GM19372 (cell line): ENCODE data around the gene FOS.
"Not testable (repeated sequence)": the region's sequence is repeated elsewhere in the genome, so short reads cannot be mapped to it uniquely, and the experiment has no call there.

Source experiments
- ATAC-seq: cut with Tn5 transposase; IDR thresholded peaks from one replicate; pipeline ENCODE4 v1.9.1; 2021; ENCODE audit warnings: mild to moderate bottlenecking, low read depth, moderate library complexity; ENCODE audit not compliant: unreplicated experiment

The FOS gene

DNA sequence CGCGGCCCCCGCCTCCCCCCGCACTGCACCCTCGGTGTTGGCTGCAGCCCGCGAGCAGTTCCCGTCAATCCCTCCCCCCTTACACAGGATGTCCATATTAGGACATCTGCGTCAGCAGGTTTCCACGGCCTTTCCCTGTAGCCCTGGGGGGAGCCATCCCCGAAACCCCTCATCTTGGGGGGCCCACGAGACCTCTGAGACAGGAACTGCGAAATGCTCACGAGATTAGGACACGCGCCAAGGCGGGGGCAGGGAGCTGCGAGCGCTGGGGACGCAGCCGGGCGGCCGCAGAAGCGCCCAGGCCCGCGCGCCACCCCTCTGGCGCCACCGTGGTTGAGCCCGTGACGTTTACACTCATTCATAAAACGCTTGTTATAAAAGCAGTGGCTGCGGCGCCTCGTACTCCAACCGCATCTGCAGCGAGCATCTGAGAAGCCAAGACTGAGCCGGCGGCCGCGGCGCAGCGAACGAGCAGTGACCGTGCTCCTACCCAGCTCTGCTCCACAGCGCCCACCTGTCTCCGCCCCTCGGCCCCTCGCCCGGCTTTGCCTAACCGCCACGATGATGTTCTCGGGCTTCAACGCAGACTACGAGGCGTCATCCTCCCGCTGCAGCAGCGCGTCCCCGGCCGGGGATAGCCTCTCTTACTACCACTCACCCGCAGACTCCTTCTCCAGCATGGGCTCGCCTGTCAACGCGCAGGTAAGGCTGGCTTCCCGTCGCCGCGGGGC lies at the start of gene FOS:
FOS (plus strand) TSS at position 407 of the 731 bp plus-strand sequence; CDS start at position 562, 155 bp downstream.
- peak; percentile 73 for ATAC-seq

DNA sequence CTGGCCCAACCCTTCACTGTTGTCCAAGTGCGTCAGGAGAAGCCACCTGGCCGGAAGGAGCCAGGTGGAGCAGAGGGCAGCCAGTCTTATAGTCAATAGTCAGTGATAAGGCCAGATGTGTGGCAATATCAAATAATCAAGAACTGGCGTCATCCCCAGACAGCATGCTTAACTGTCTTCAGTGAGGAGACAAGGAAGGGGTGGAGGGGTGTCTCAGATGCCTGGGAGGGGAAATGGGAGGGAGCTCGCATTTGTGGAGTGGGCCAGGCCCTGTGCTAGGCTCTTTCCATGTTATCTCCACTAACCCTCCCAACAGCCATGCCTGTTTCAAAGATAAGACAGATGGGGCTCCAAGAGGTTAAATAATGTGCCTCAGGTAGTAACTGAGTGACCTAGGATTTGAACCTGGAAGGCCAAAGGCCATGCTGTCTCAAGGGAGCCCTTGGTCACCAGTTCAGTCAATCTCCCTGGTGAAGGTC lies 48.9 kb upstream of the FOS start:
- no peak for ATAC-seq

DNA sequence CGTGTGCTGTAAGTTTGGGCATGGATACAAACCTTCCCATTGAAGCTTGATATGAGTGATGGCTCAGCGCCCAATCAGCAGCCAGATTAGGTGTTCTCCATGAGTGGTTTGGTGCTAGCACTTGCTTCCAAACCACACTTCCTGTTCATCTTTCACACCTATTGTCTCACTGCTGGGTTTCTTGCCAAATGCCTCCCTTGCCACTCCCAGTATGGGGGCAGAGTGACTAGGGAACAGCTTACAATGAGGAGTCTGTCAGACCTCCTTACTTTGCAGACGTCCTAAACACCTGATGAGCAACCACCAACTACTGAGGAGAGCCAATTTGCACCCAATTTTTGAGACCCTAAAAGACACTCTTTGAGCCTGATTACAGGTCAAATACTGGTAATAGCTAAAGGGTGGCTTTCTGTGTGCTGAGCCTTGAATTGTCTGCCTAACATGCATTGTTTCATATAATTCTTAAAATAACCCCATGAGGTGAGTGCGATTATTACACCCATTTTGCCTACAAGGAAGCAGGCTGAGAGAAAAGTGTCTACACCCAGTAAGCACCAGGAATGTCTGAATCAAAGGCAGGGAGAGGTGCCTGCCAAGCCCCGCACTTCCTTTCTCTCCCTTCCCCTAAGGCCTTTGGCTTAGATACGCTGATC lies 48.4 kb upstream of the FOS start:
- no peak for ATAC-seq

DNA sequence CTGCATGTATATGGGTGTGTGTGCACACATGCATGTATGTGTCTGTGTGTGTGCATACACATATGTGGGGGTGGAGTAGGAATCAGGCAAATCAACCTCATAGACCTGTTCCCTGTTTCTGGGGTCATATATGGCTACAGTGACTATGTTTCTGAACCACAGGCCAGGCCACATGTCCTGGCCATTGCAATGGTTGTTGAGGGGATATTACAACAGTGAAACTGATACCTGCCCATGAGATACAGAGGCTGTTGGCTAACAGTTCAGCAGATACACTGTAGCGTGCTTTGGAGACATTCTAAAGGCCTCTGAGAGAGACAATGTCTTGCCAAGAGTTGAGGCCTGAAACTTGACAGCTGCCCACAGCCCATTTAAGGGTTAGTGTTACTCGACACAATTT lies 47.3 kb upstream of the FOS start:
- peak; percentile 72 for ATAC-seq

DNA sequence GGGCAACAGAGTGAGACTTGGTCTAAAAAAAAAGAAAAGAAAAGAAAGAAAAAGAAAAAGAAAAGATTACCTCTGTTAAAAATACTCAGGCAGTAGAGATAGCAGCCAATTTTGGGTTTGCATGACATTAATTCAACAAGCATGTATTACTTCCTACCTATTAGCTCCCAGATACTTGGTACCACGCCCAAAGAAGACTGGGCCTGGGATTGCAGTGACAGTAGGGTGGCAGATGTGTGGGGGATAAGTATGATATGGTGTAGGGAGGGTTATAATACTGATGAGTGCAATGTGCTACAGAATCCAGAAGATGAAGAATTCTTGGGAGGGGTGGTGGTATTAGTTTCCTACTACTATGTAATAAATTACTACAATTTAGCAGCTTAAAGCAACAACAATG lies 46.4 kb upstream of the FOS start:
- no peak for ATAC-seq

DNA sequence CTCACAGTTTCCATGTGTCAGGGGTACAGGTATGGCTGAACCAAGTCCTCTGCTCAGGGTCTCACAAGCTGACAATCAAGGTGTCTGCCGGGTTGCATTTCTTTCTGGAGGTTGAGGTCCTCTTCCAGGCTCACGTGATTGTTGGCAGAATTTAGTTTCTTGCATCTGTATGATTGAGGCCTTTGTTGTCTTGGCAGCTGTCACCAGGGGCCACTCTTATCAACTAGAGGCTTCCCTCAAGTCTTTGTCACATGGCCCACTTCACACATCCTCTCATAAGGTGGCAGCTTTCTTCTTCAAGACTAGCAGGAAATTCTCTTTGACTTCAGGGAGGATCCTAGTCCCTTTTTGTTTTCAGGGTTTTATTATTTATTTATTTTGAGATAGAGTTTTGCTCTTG lies 46.0 kb upstream of the FOS start:
- no peak for ATAC-seq

DNA sequence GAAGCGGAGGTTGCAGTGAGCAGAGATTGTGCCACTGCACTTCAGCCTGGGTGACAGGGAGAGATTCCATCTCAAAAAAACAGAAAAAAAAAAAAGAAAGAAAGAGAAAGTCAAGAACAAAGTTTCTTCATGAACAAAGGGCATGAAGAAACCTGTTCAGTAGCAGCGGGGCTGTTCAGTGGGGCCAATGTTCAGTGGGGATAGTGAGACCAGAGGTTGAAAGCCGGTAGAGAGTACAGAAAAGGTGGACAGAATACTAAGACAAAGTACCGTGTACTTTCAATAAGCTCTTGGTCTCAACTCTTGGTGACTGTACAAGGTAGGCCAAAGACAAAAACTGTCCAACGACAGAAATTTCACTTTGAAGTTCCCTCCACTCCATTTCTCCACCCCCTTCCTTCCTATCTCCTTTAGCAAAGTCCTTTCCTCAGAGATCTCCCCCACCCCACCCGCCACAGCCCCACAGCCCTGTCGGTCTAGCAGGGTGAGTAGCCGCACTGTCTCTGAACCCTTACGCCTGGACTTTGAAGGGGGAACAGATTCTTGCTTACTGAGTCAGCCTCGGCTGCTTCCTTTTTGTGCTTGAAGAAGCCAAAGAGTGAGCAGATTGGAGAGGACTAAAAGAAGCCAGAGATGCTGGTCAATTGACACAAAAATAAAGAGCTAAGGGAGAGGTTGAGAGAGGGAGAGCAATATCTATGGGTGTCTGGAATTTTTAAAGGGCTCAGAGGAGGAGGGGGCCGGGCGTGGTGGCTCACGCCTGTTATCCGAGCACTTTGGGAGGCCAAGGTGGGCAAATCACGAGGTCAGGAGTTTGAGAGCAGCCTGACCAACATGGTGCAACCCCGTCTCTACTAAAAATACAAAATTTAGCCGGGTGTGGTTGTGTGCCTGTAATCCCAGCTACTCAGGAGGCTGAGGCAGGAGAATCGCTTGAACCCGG lies 44.2 kb upstream of the FOS start:
- ATAC-seq = no peak

DNA sequence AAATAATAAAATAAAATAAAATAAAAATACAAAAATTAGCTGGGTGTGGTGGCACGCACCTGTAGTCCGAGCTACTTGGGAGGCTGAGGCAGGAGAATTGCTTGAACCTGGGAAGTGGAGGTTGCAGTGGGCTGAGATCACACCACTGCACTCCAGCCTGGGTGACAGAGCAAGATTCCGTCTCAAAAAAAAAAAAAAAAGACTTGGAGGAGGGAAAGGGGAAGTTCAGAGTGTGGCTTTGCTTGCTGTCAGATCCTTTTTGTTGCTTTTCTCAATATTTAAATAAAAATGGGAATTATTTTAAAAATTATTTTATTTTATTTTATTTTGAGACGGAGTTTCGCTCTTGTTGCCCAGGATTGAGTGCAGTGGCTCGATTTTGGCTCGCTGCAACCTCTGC lies 43.4 kb upstream of the FOS start:
- ATAC-seq = not testable (repeated sequence)

DNA sequence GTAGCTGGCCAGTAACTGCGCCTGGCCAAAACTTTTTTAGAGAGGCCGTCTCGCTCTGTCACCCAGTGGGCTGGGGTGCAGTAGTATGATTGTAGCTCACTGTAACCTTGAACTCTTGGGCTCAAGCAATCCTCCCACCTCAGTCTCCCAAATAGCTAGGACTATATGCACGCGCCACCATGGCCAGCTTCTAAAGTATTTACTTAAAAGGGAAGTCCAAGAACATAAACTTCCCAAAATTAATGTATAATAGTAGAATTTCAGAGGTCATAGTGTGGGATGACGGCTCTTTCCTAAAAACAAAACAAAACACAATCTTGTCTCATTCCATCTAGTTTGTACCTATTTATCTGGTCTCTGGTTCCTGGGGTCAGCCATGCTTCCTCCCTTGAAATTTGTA lies 42.2 kb upstream of the FOS start:
- ATAC-seq = no peak

DNA sequence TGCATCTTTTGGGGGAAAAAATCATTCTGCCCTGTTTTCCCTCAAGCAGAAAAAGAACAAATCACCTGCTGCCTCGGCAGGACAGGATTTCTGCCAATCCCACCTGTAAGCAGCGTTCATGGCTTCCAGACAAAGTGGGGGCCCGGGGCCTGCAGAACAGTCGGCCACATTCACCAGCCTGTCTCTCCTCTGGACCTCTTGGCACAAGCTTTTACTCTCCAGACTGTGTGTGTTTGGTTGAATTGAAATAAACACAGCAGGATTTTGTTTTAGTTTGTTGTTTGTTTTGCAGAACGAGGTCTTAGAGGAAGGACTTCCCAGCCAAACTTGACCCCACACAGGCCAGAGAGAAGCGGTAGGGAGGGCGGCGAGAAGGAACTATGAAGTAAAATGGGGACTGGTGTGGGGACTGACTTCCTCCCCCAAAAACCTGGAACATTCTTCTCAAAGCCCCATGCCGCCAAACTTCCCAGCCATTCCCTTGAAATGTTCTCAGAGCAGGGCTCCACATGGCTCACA lies 41.7 kb upstream of the FOS start:
- no peak for ATAC-seq

DNA sequence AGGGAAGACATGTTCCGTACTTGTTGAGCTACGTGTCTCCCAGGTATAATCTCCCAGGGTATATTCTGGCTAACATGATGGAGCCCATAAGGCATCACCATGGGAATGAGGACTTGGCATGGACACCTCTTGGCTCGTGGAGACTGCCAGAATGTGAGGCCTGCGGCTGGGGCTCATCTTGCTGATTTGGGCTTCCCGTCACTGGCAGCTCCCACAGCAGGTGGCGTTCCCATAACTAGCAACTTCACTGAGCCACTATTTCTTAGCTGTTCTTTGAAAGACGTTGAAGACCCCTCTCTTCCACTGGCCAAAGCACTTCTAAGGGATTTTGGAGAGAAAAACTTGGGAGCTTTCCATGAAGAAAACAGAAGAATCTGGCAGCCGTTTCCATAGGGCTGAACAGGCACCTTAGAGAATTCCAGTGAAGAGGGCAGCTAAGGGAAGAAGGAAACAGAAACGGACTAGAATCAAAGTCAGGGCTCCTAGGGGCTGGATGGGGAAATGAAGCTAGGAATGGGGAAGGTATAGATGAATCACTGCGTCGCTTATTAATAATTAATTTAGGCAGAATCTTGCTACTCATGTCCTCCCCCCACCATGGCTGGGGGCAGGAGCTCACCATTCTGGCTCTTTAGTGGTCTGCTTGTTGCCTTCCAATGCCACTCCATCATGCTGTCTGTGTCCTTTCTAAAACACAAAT lies 39.7 kb upstream of the FOS start:
- ATAC-seq = no peak

DNA sequence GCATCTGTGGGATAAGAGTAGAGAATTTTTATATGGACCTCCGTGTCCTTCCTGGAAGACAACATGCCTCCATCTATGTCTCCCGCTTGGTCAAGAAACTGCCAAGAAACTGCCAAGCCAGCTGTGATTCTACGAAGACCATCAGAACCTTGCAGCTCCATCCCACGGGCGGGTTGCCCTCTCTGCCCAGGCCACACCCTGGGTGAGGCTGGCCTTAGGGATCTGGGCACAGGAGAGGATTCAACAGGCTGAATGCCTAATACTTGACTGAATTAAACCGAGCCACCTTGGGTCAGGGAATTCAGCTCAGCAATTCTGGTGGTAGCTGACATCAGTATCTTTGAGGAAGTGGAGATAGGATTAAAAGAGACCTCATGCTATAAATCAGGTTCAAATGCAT lies 37.8 kb upstream of the FOS start:
- ATAC-seq = no peak

DNA sequence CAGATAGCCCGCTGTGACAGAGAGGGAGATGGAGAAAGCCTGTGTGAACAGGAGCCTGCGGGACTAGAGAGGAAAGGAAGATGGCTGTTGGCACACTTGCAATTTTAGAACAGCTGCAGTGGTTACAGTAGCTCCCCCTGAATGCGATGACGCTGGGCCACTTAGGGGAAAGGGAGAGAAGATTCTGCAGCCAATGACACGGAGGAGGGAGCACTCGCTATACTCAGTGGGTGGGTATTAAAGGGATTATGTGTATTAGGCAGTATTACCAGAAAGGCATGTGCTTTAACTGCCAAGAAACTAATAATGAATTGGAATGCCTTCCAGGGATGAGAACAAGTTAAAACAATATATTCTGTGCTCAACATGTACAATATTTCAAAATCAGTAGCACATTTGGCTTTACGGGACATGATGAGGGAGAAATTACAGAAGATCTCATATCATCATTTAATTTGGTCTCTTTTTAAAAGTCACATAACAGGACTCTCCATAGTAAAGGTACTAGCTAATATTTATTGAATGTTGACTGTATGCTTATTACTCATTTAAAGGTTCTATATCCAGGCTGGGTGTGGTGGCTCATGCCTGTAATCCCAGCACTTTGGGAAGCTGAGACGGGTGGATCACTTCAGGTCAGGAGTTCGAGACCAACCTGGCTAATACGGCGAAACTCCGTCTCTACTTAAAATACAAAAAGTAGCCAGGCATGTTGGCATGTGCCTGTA lies 35.9 kb upstream of the FOS start:
- ATAC-seq = no peak

DNA sequence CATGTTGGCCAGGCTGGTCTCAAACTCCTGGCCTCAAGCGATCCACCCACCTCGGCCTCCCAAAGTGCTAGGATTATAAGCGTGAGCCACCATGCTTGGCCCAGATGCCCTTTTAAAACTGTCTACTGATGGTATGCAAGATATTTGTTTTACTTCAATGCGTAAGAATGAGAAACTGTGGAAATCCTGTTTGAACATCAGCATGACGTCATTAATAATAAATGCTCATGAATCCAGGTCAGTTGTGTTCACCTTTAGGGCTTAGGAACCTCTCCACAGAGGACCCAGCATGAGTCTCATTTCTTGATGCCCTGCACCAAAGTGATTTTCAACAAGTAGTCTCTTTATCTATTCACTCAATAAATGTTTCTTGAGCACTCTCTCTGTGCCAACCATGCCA lies 34.5 kb upstream of the FOS start:
- ATAC-seq = no peak

DNA sequence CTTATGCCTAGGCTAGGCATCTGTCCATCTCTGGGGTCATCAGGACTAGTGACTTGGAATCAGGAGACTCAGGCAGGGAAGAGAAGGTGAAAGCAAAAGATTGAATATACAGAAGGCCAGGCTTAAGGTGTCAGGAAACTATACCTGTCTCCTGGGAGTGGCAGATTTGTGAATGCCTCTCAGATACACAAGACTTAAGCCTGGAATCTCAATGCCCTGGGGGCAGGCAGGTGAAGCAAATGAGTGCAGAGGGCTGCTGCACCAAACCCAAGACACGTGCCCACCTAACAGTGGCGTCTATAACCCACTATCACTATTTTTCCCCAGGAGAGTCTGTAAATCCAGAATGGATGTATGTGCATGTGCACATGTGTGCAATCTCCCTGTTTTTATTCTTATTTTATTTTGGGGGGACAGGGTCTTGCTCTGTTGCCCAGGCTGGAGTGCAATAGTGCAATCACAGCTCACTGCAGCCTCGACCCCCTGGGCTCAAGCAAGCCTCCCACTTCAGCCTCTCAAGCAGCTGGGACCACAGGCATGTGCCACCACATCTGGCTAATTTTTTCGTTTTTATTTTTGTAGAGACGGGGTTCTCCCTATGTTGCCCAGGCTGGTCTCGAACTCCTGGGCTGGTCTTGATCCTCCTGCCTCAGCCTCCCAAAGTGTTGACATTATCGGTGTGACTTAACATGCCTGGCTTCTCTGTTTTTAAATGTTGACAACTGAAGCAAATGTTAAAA lies 31.9 kb upstream of the FOS start:
- no peak for ATAC-seq

DNA sequence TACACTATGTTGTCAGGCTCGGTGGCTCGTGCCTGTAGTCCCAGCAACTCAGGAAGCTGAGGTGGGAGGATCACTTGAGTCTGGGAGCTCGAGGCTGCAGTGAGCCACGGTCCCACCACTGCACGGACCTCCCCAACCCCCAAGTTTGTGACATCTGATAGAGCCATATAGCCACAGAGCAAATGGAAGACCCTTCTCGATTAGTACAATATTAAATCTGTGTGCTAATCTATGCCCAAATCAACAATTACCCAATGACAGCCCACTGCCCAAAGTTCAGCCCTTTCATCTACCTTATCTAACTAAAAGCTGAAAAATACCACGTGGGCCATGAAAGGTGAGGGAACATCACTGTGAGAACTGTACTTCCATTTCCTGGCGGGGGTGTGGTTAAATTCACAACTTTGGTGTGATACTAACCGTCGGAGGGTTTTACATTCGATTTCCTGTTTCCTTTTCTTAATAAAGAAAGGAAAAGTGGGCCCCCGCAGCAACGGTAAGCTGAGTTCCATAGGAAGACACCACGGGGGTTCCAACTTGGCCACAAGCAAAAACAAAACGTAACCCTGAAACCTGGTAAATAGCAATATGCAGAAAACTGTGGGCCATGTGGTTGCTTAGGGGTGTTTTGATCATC lies 31.2 kb upstream of the FOS start:
- ATAC-seq = no peak

DNA sequence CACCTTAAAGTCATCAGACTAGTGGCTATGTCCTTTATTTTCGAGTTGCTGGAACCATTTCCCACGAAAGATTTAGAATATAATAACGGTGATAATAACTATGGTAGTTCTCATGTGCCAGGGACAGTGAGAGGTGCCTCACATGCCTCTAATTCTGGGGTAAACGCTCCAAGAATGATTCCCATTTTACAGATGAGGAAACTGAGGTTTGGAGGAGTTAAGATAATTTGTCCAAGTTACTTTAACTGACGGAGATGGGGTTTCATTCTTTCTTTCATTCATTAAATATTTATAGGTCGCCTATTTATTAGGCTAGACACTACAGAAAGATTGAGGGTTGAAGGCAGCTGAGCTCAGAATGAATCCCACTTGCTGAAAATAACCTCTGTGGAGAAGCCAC lies 30.7 kb upstream of the FOS start:
- no peak for ATAC-seq

DNA sequence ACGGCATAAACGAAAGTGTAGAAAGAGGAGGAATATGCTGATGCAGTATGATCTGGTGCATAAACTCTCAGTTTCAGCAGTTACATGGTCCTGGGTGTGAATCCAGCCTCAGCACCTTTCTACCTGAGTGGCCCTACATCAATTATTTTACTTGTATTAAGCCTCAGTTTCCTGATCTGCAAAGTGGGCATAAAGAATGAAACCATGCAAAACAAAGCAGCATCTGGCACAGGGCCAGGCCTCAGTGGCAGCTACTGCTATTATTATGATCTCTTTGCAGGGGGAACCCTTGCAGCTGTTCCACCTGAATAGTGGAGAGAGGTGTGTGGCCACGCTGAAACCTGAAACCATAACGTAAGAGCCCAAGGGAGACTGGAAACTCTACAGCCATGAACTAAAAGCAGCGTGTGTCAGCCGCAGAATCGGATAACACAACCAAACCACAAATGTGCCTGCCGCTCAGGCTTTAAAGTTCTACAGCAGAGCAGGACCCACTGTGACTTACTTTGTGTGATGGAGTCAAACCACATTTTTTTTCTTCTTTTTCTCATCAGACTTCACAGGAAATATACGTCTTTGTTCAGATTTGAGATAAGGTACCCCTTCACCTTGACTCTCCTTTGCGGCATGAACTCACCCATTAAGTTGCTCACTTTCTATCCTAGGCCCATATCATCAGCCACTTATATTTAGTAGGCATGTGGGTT lies 29.2 kb upstream of the FOS start:
- ATAC-seq = peak; percentile 85
